Endodermal cell (in vitro differentiated cells): ENCODE measurements around the gene TRABD2B. TPM values are rescaled to one million over a fixed set of nuclear protein-coding genes. Genes with fewer than 3 reads are reported as not detected.

Source experiments
- DNase-seq: peaks from one replicate; pipeline ENCODE4 v3.0.0-alpha.2; 2017
- H3K27ac ChIP-seq: 2 replicates; pipeline ENCODE4 v1.5.1; 2013; ENCODE audit warnings: mild to moderate bottlenecking, low read depth, low read length, moderate library complexity
- H3K27me3 ChIP-seq: 2 replicates; pipeline ENCODE4 v1.6.1; 2013; ENCODE audit warnings: mild to moderate bottlenecking, low read length, moderate library complexity; ENCODE audit not compliant: insufficient read depth, control insufficient read depth, poor library complexity, severe bottlenecking
- H3K36me3 ChIP-seq: 2 replicates; pipeline ENCODE4 v1.7.0; 2013; ENCODE audit warnings: mild to moderate bottlenecking, low read length, moderate library complexity; ENCODE audit not compliant: control insufficient read depth, insufficient read depth
- H3K4me1 ChIP-seq: one replicate; pipeline ENCODE4 v1.7.0; 2013; ENCODE audit warnings: low read length; ENCODE audit not compliant: control insufficient read depth, insufficient read depth
- H3K4me3 ChIP-seq: 2 replicates; pipeline ENCODE4 v1.5.1; 2013; ENCODE audit warnings: mild to moderate bottlenecking, low read length, moderate library complexity
- H3K9ac ChIP-seq: 2 replicates; pipeline ENCODE4 v1.6.1; 2013; ENCODE audit warnings: mild to moderate bottlenecking, low read length, moderate library complexity; ENCODE audit not compliant: poor library complexity, severe bottlenecking; ENCODE audit errors: extremely low read depth
- H3K9me3 ChIP-seq: 2 replicates; pipeline ENCODE4 v1.6.1; 2013; ENCODE audit warnings: mild to moderate bottlenecking, low read length, moderate library complexity; ENCODE audit not compliant: control insufficient read depth
- H3K27ac Mint-ChIP-seq: 2 replicates; pipeline ENCODE4 v1.8.0; 2020; ENCODE audit warnings: mixed read lengths
- H3K27me3 Mint-ChIP-seq: 2 replicates; pipeline ENCODE4 v1.8.0; 2021; ENCODE audit warnings: mild to moderate bottlenecking, mixed read lengths; ENCODE audit not compliant: insufficient read depth
- H3K36me3 Mint-ChIP-seq: 2 replicates; pipeline ENCODE4 v1.8.0; 2020; ENCODE audit warnings: low read depth, mixed read lengths
- H3K4me1 Mint-ChIP-seq: 2 replicates; pipeline ENCODE4 v1.8.0; 2020; ENCODE audit warnings: mixed read lengths
- H3K4me3 Mint-ChIP-seq: 2 replicates; pipeline ENCODE4 v1.8.0; 2020; ENCODE audit warnings: mild to moderate bottlenecking, moderate library complexity, mixed read lengths
- H3K9me3 Mint-ChIP-seq: 2 replicates; pipeline ENCODE4 v1.8.0; 2020; ENCODE audit warnings: mild to moderate bottlenecking, mixed read lengths
- CTCF ChIP-seq: fragments of 200-600 bp; sonication (generic); conservative IDR thresholded peaks from 2 replicates; pipeline ENCODE4 v1.5.0; 2021; ENCODE audit warnings: antibody characterized with exemption, mild to moderate bottlenecking
- WGBS, 2 experiments: methylation state at CpG; one replicate each; pipeline versions ENCODE4 v1.1.5 to v1.1.7; 2013; ENCODE audit warnings: missing lambda C conversion rate in 2 of 2, mixed read lengths in 1 of 2; ENCODE audit not compliant: insufficient coverage in 1 of 2, insufficient read length in 1 of 2; 5-methylcytosine and 5-hydroxymethylcytosine counted together
- total RNA-seq, 2 donors: library from RNA; stranded (reverse); fragmentation: NEBNext Ultra II Directional in 1 of 2; extraction: Animal tissue kit (Norgen Biotek cat#: 25700) in 1 of 2; gene quantifications; 2 replicates in 1 of 2; 3 replicates in 1 of 2; pipeline ENCODE4 v1.2.1, GENCODE V29; 2021

TRABD2B gene
- total RNA-seq, 2 donors from 2014 or later, result 24.4 to 28.0 TPM

GRCh38 chr1:47935163-47935562 is 62.0 kb downstream of the TRABD2B start:
- 67 to 70% methylated on average over 3 to 4 of the region's 4 CpGs for WGBS, 2 experiments
- peaks cover 6% of the 10 kb centered on the region for H3K4me1 Mint-ChIP-seq
- no peak overlapping the region for H3K9ac ChIP-seq
- H3K27ac Mint-ChIP-seq, result peak overlapping the region; percentile 36
- H3K27ac ChIP-seq, result no peak overlapping the region
- H3K4me3 Mint-ChIP-seq, result no peak overlapping the region
- no peaks in the 10 kb centered on the region for H3K9me3 Mint-ChIP-seq
- no peak for DNase-seq
- H3K36me3 ChIP-seq, result peaks cover 21% of the 10 kb centered on the region
- H3K27me3 ChIP-seq, result no peaks in the 10 kb centered on the region
- TF ChIP-seq CTCF, result no peak
- no peaks in the 10 kb centered on the region for H3K4me1 ChIP-seq
- H3K36me3 Mint-ChIP-seq, result no peaks in the 10 kb centered on the region
- no peak overlapping the region for H3K4me3 ChIP-seq
- no peaks in the 10 kb centered on the region for H3K27me3 Mint-ChIP-seq
- no peaks in the 10 kb centered on the region for H3K9me3 ChIP-seq

- H3K9me3 ChIP-seq, result no peaks in the 10 kb centered on the region
- Mint-ChIP-seq H3K9me3 (no peaks in the 10 kb centered on the region), H3K4me1 (peaks cover 6% of the 10 kb centered on the region), H3K27ac (no peak overlapping the region), H3K27me3 (no peaks in the 10 kb centered on the region), H3K36me3 (no peaks in the 10 kb centered on the region), H3K4me3 (no peak overlapping the region)
- no peaks in the 10 kb centered on the region for H3K27me3 ChIP-seq
- H3K36me3 ChIP-seq, result peaks cover 18% of the 10 kb centered on the region
- H3K4me1 ChIP-seq, result no peaks in the 10 kb centered on the region
- H3K9ac ChIP-seq, result no peak overlapping the region
- H3K27ac ChIP-seq, result no peak overlapping the region
- 77 to 86% methylated on average over 6 to 9 of the region's 9 CpGs for WGBS, 2 experiments
- DNase-seq, result peak; percentile 77
- no peak overlapping the region for H3K4me3 ChIP-seq
- TF ChIP-seq CTCF, result no peak
These were observed 62.9 kb downstream of the TRABD2B start for GRCh38 chr1:47934243-47934805.

- no peaks in the 10 kb centered on the region for H3K36me3 Mint-ChIP-seq
- DNase-seq, result no peak
- Histone ChIP-seq H3K36me3 (peaks cover 15% of the 10 kb centered on the region), H3K9me3 (no peaks in the 10 kb centered on the region), H3K4me3 (no peak overlapping the region), H3K4me1 (no peaks in the 10 kb centered on the region), H3K9ac (no peak overlapping the region), H3K27ac (no peak overlapping the region), H3K27me3 (no peaks in the 10 kb centered on the region)
- no peak for TF ChIP-seq CTCF
- no peaks in the 10 kb centered on the region for H3K9me3 Mint-ChIP-seq
- no peaks in the 10 kb centered on the region for H3K27me3 Mint-ChIP-seq
- WGBS, 2 experiments, result 86 to 87% methylated on average over 5 to 6 of the region's 6 CpGs
- H3K27ac Mint-ChIP-seq, result no peak overlapping the region
- H3K4me1 Mint-ChIP-seq, result peaks cover 6% of the 10 kb centered on the region
- H3K4me3 Mint-ChIP-seq, result no peak overlapping the region
These were observed 64.4 kb downstream of the TRABD2B start for GRCh38 chr1:47932743-47933142.
